K562 (cell line): ENCODE data around the gene RNLS. TPM values are rescaled to one million over a fixed set of nuclear protein-coding genes. Genes with fewer than 3 reads are reported as not detected.

Source experiments
- ATAC-seq: fragments of 200-7000 bp; cut with Tn5 transposase; 3 replicates; pipeline ENCODE4 v1.9.1; 2020; ENCODE audit warnings: moderate library complexity
- BruUV-seq: library from RNA; stranded (reverse); fragments of 400-500 nt; replicated peaks from 2 replicates; lab custom pipeline; 2021; lab: Mats Ljungman, UMichigan
- CTCF ChIA-PET: fragments of 300-600 bp; formaldehyde crosslinking; extraction: SDS; loops from one replicate; lab custom pipeline; 2021; ENCODE audit warnings: low intra/inter-chr PET ratio; lab: Yijun Ruan, JAX
- POLR2A ChIA-PET: fragments of 300-600, 350-650 bp; sonication (Branson Sonifier 250); formaldehyde crosslinking; extraction: SDS; loops from one replicate; lab custom pipeline; 2021; ENCODE audit warnings: antibody characterized with exemption, inconsistent platforms; lab: Yijun Ruan, JAX
- DNase-seq, 4 experiments: peaks; one replicate each; pipeline versions ENCODE4 v3.0.0 to v3.0.0-alpha.2; 2011 to 2018; ENCODE audit warnings: low spot score in 3 of 4, mixed read lengths in 3 of 4; ENCODE audit errors: extremely low read depth in 1 of 4
- FAIRE-seq: peaks from 2 replicates; lab custom pipeline; 2011; peaks lifted over from hg19 to GRCh38; lab: Jason Lieb, UNC
- H2AFZ ChIP-seq: 2 replicates; pipeline ENCODE4 v1.6.0; 2011; ENCODE audit warnings: low read depth, low read length, control low read depth, inconsistent platforms
- H3K27ac ChIP-seq: fragments of 200-600 bp; 3 replicates; pipeline ENCODE4 v1.8.0; 2011; ENCODE audit warnings: low read depth, mild to moderate bottlenecking, control low read depth, inconsistent platforms, low read length, moderate library complexity, mixed read lengths; ENCODE audit errors: extremely low read depth
- H3K27me3 ChIP-seq, 2 experiments: fragments of 300-600 bp in 1 of 2; 2 replicates in 1 of 2; 3 replicates in 1 of 2; pipeline versions ENCODE4 v1.6.0 to v1.8.0; 2011; ENCODE audit warnings: inconsistent platforms in 2 of 2, low read length in 2 of 2, mild to moderate bottlenecking in 1 of 2, mixed read lengths in 1 of 2, moderate library complexity in 1 of 2; ENCODE audit not compliant: control insufficient read depth in 2 of 2, insufficient read depth in 2 of 2
- H3K36me3 ChIP-seq: fragments of 300-600 bp; 3 replicates; pipeline ENCODE4 v1.8.0; 2011; ENCODE audit warnings: mild to moderate bottlenecking, low read length, inconsistent platforms; ENCODE audit not compliant: control insufficient read depth, insufficient read depth
- H3K4me1 ChIP-seq, 2 experiments: fragments of 200-600 bp in 1 of 2; replicated peaks in 1 of 2; 2 replicates in 1 of 2; 3 replicates in 1 of 2; pipeline versions ENCODE4 v1.5.1 to v1.8.0; 2011; ENCODE audit warnings: inconsistent platforms in 2 of 2, low read length in 2 of 2, mild to moderate bottlenecking in 1 of 2, mixed read lengths in 1 of 2, moderate library complexity in 1 of 2; ENCODE audit not compliant: control insufficient read depth in 2 of 2, insufficient read depth in 2 of 2
- H3K4me2 ChIP-seq: 2 replicates; pipeline ENCODE4 v1.6.1; 2011; ENCODE audit warnings: low read length, control low read depth, inconsistent platforms, mixed read lengths; ENCODE audit not compliant: insufficient read depth
- H3K4me3 ChIP-seq: fragments of 200-600 bp; sonication (generic), shearing (Covaris generic); 2 replicates; pipeline ENCODE4 v1.5.1; 2016; ENCODE audit warnings: control low read depth, inconsistent platforms
- H3K79me2 ChIP-seq: fragments of 200-600 bp; 3 replicates; pipeline ENCODE4 v1.8.0; 2011; ENCODE audit warnings: low read length, inconsistent platforms; ENCODE audit not compliant: control insufficient read depth, insufficient read depth
- H3K9ac ChIP-seq, 2 experiments: 2 replicates each; pipeline versions ENCODE4 v1.6.0 to v1.6.1; 2011; ENCODE audit warnings: low read depth in 2 of 2, low read length in 2 of 2, control low read depth in 1 of 2, inconsistent platforms in 1 of 2, mild to moderate bottlenecking in 1 of 2, mixed read lengths in 1 of 2; ENCODE audit not compliant: insufficient read depth in 1 of 2
- H3K9me1 ChIP-seq: one replicate; pipeline ENCODE4 v1.6.0; 2011; ENCODE audit warnings: inconsistent platforms, mild to moderate bottlenecking, low read length, moderate library complexity; ENCODE audit not compliant: control insufficient read depth, insufficient read depth
- H3K9me3 ChIP-seq: replicated peaks from 2 replicates; pipeline ENCODE4 v1.5.1; 2011; ENCODE audit warnings: low read depth, low read length, inconsistent platforms; ENCODE audit not compliant: control insufficient read depth, insufficient read depth
- H4K20me1 ChIP-seq: replicated peaks from 2 replicates; pipeline ENCODE4 v1.6.1; 2011; ENCODE audit warnings: low read length, inconsistent platforms, mixed read lengths; ENCODE audit not compliant: control insufficient read depth, insufficient read depth
- HSF4 ChIP-seq: fragments of 250-450 bp; sonication (Bioruptor Pico); IDR thresholded peaks from 2 replicates; pipeline ENCODE4 v2.1.2; 2022; ENCODE audit warnings: mild to moderate bottlenecking, moderate library complexity, borderline replicate concordance
- KHSRP ChIP-seq: fragments of 450-650 bp; IDR thresholded peaks from 2 replicates; pipeline ENCODE4 v1.6.1; 2017
- RBM22 ChIP-seq: fragments of 200-400 bp; formaldehyde crosslinking; IDR thresholded peaks from 2 replicates; pipeline ENCODE4 v1.6.1; 2018; ENCODE audit warnings: low read length, low read depth; ENCODE audit not compliant: poor library complexity, severe bottlenecking
- SRSF7 ChIP-seq: fragments of 200-400 bp; formaldehyde crosslinking; optimal IDR thresholded peaks from 2 replicates; pipeline ENCODE3; 2017; ENCODE audit warnings: mild to moderate bottlenecking, low read depth, low read length
- ZNF589 ChIP-seq: fragments of 200-800 bp; sonication (Bioruptor generic); IDR thresholded peaks from 2 replicates; pipeline ENCODE4 v1.6.1; 2016; ENCODE audit warnings: low read depth, missing genetic modification characterization, missing compliant biosample characterization
- WGBS: fragments of 100-300 bp; shearing (Covaris generic); methylation state at CpG from one replicate; pipeline ENCODE4 v1.1.6; 2016; ENCODE audit warnings: low coverage, mixed read lengths; ENCODE audit not compliant: insufficient coverage; ENCODE audit errors: missing lambda C conversion rate; 5-methylcytosine and 5-hydroxymethylcytosine counted together
- in situ Hi-C: fragments of 300-500 bp; cut with MboI; formaldehyde crosslinking; loops from 4 replicates; pipeline ENCODE4 v1.15.0; 2018; ENCODE audit warnings: inconsistent platforms, mixed read lengths
- intact Hi-C: fragments of 100-400 bp; cut with micrococcal nuclease; formaldehyde crosslinking; loops from 2 replicates; pipeline ENCODE4 v1.14.2; 2022
- polyA plus RNA-seq, 8 experiments: library from polyadenylated mRNA; depleted of rRNA in 4 of 8; stranded (reverse) in 5 of 8; unstranded in 3 of 8; fragments of >200 nt; fragmentation: Nextera tagmentation in 2 of 8; fragmentation: Illumina TruSeq in 1 of 8; extraction: Ambion mirVana in 2 of 8; extraction: Trizol in 1 of 8; gene quantifications; 2 replicates each; pipeline versions ENCODE4 v1.2.1 to v1.2.3, GENCODE V29; 2011 to 2014; ENCODE audit warnings: inconsistent platforms in 1 of 8, missing spikeins in 1 of 8
- total RNA-seq, 7 experiments: library from RNA; depleted of rRNA in 6 of 7; stranded (reverse); fragments of >200 nt in 6 of 7; fragmentation: Illumina TruSeq in 2 of 7; extraction: Trizol in 2 of 7; gene quantifications; 2 replicates each; pipeline versions ENCODE4 v1.2.1 to v1.2.3, GENCODE V29; 2011 to 2021; ENCODE audit warnings: low replicate concordance in 1 of 7

The RNLS gene
- total and polyA plus RNA-seq, 9 of the 15 experiments (the other 6 are each of a cell fraction or from before 2014, with no cell fraction given), result 0.14 to 0.72 (median 0.41) TPM; not detected in 3

DNA sequence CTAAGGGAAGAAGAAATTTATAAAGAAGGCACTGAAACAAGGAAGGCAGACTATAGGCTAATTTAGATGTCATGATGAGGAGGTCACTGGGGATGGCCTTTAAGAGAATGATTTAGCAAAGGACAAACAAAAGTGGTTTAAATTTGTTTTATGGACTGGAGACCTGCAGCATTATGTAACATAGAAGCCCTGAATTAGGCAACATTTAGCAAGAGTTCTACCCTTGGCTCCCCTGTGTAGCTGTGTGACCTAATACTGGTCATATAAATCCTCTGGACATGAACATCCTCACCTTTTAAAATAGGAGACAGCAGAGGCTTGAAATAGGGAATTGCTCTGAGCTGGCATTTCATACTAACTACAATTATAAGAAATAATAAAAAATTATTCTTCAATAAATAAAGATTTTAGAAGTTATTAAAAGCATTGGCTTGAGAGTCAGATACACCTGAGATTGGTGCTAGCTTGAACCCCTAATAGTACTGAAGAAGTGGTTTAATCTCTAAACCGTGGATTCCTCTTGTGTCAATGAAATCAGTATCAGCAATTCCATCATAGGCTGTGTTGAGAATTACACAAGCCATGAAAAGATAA is 48.9 kb downstream of the RNLS start (continued):
- TF ChIP-seq HSF4, result no peak

DNA sequence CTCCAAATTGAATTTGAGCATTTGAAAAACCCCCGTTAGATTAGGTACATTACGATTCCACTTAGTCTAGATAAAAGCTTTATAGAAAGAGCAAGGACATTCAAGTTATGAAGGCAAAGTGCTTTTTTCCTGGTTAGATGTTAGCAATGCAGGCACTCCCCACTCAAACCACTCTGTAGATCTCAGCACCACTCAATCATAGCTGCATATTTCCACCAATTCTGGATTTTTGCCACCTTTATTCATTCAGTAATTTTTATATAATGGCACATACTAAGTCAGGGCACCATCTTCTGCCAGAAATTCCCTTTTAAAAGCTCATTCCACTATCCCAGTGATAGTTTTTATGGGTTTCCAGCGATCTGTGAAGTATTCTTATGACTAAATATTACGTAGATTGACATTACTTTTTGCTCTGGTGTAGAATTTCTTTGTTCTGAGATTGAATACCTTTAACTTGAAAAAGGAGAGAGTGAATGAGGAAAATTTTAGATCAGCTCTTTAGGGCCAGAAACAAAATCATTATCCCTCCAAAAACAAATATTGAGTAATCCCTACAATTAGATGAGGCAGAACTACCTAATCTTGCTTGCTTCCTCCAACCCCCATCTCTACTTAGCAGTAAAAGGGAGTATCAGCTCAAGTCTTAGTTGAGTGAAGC is 51.6 kb downstream of the RNLS start:
- H3K79me2 ChIP-seq, result no peaks in the 10 kb centered on the region
- ATAC-seq, result no peak
- ChIA-PET POLR2A (no interaction called here), CTCF (no interaction called here)
- intact Hi-C loops, result no loop called here
- WGBS, result 0% methylated on average over 4 of the region's 4 CpGs
- no TSS peak for BruUV-seq
- no peak overlapping the region for H3K27ac ChIP-seq
- no peak overlapping the region for H3K9ac ChIP-seq
- H2AFZ ChIP-seq, result no peak overlapping the region
- no peaks in the 10 kb centered on the region for H3K9me3 ChIP-seq
- in situ Hi-C loops, result no loop called here
- H3K4me3 ChIP-seq, result no peak overlapping the region
- no peaks in the 10 kb centered on the region for H3K9me1 ChIP-seq
- FAIRE-seq, result no peak
- TF ChIP-seq KHSRP (no peak), RBM22 (no peak), ZNF589 (no peak), SRSF7 (no peak)
- no peaks in the 10 kb centered on the region for H3K4me1 ChIP-seq
- no peaks in the 10 kb centered on the region for H4K20me1 ChIP-seq
- no peak overlapping the region for H3K4me2 ChIP-seq
- DNase-seq, result no peak
- H3K36me3 ChIP-seq, result no peaks in the 10 kb centered on the region
- no peaks in the 10 kb centered on the region for H3K27me3 ChIP-seq
